Spleen (tissue), 11 donors: ENCODE data around the gene TTC9. TPM values are rescaled to one million over a fixed set of nuclear protein-coding genes. Genes with fewer than 3 reads are reported as not detected.

Experiments
- DNase-seq: peaks from one replicate; pipeline ENCODE4 v3.0.0-alpha.2; 2020
- H3K27ac ChIP-seq, 8 donors: fragments of 200-600 bp; sonication (generic) in 7 of 8; 1 replicate in 4 of 8; 2 replicates in 4 of 8; pipeline versions ENCODE4 v1.5.0 to v1.8.0; 2016 to 2021; ENCODE audit warnings: inconsistent platforms in 4 of 8, mild to moderate bottlenecking in 4 of 8, moderate library complexity in 1 of 8
- H3K27me3 ChIP-seq, 7 donors: fragments of 200-600 bp; sonication (generic) in 6 of 7; replicated peaks in 1 of 7; 1 replicate in 4 of 7; 2 replicates in 3 of 7; pipeline versions ENCODE4 v1.5.0 to v1.8.0; 2016 to 2021; ENCODE audit warnings: inconsistent platforms in 3 of 7, mild to moderate bottlenecking in 1 of 7
- H3K36me3 ChIP-seq, 6 donors: fragments of 200-600 bp; sonication (generic) in 5 of 6; 1 replicate in 4 of 6; 2 replicates in 2 of 6; pipeline versions ENCODE4 v1.5.0 to v1.8.0; 2016 to 2021; ENCODE audit warnings: inconsistent platforms in 2 of 6
- H3K4me1 ChIP-seq, 6 donors: fragments of 200-600 bp; sonication (generic) in 5 of 6; 1 replicate in 3 of 6; 2 replicates in 3 of 6; pipeline versions ENCODE4 v1.5.0 to v1.8.0; 2016 to 2021; ENCODE audit warnings: inconsistent platforms in 3 of 6
- H3K4me3 ChIP-seq, 8 donors: fragments of 200-600 bp; sonication (generic) in 7 of 8; 1 replicate in 4 of 8; 2 replicates in 4 of 8; pipeline versions ENCODE4 v1.5.0 to v1.8.0; 2016 to 2021; ENCODE audit warnings: inconsistent platforms in 4 of 8, mild to moderate bottlenecking in 4 of 8, moderate library complexity in 2 of 8
- H3K9me3 ChIP-seq, 8 donors: fragments of 200-600 bp; sonication (generic) in 7 of 8; 1 replicate in 4 of 8; 2 replicates in 4 of 8; pipeline versions ENCODE4 v1.5.0 to v1.8.0; 2016 to 2021; ENCODE audit warnings: inconsistent platforms in 4 of 8
- POLR2A ChIP-seq, 3 donors: fragments of 450-650 bp; IDR thresholded peaks; one replicate each; pipeline ENCODE4 v1.5.1; 2017; ENCODE audit warnings: antibody characterized with exemption in 3 of 3, mild to moderate bottlenecking in 1 of 3
- POLR2AphosphoS5 ChIP-seq, 3 donors: sonication (generic); formaldehyde crosslinking; IDR thresholded peaks; one replicate each; pipeline ENCODE4 v1.5.1; 2017; ENCODE audit warnings: antibody characterized with exemption in 3 of 3
- WGBS, 5 donors: extraction: QIAGEN DNeasy Blood & Tissue Kit in 3 of 5; methylation state at CpG; one replicate each; pipeline versions ENCODE4 v1.1.5 to v1.1.7; 2013 to 2018; 5-methylcytosine and 5-hydroxymethylcytosine counted together
- intact Hi-C: fragments of 100-400 bp; cut with DNase I; formaldehyde crosslinking; loops from one replicate; pipeline ENCODE4 v1.15.0; 2023; ENCODE audit warnings: low total_unique reads
- polyA plus RNA-seq, 3 donors: library from polyadenylated mRNA; stranded (reverse); fragments of 200-250 nt; gene quantifications; one replicate each; pipeline ENCODE4 v1.2.1, GENCODE V29; 2013
- total RNA-seq, 7 donors: library from RNA; depleted of rRNA in 3 of 7; stranded (reverse); fragments of >200 nt in 3 of 7; fragmentation: NEBNext Ultra II Directional in 4 of 7; extraction: Animal tissue kit (Norgen Biotek cat#: 25700) in 4 of 7; gene quantifications; one replicate each; pipeline versions ENCODE4 v1.1.0 to v1.2.1, GENCODE V29; 2016 to 2021
- TF ChIP-seq, protein P1 (sequence below), 11 experiments: fragments of 200-600 bp in 7 of 11; fragments of 450-650 bp in 4 of 11; sonication (generic) in 4 of 11; IDR thresholded peaks in 8 of 11; conservative IDR thresholded peaks in 3 of 11; 1 replicate in 7 of 11; 2 replicates in 4 of 11; pipeline versions ENCODE4 v1.4.0 to v1.8.0; 2016 to 2021; ENCODE audit warnings: antibody characterized with exemption in 11 of 11, inconsistent platforms in 4 of 11, mild to moderate bottlenecking in 1 of 11
- donor health status: healthy with polysubstance abuse.
- donor health status: DM: no; HTN: no; CAD: no; lungs with moderate emphysema.
- donor health status: DM: no; HTN: no; CAD: no.
- donor health status: Bipolar disorder and iron deficiency.
- donor health status: healthy.
- donor health status: DM: no; HTN: no; CAD: no.
- donor health status: DM: yes; HTN: yes; CAD: no.

The TTC9 gene
- total and polyA plus RNA-seq, 10 donors = 4.6 to 13.2 (median 8.6) TPM

GRCh38 chr14:70713096-70713495 is 71.4 kb downstream of the TTC9 start:
- Histone ChIP-seq H3K27ac (peak overlapping the region in 3 of 8 donors; percentile 31 to 36 (median 35)), H3K36me3 (no peaks in the 10 kb centered on the region), H3K9me3 (no peaks in the 10 kb centered on the region), H3K27me3 (no peaks in the 10 kb centered on the region), H3K4me3 (no peak overlapping the region), H3K4me1 (peaks cover 0 to 23% (median 14%) of the 10 kb centered on the region in 6 donors)
- TF ChIP-seq POLR2A (IDR thresholded peaks at IDR 0.05) = no peak
- TF ChIP-seq, protein P1, sequence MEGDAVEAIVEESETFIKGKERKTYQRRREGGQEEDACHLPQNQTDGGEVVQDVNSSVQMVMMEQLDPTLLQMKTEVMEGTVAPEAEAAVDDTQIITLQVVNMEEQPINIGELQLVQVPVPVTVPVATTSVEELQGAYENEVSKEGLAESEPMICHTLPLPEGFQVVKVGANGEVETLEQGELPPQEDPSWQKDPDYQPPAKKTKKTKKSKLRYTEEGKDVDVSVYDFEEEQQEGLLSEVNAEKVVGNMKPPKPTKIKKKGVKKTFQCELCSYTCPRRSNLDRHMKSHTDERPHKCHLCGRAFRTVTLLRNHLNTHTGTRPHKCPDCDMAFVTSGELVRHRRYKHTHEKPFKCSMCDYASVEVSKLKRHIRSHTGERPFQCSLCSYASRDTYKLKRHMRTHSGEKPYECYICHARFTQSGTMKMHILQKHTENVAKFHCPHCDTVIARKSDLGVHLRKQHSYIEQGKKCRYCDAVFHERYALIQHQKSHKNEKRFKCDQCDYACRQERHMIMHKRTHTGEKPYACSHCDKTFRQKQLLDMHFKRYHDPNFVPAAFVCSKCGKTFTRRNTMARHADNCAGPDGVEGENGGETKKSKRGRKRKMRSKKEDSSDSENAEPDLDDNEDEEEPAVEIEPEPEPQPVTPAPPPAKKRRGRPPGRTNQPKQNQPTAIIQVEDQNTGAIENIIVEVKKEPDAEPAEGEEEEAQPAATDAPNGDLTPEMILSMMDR (IDR thresholded peaks at IDR 0.05 in 8 of 11, conservative IDR thresholded peaks at IDR 0.05 in 3 of 11) = no peak
- TF ChIP-seq POLR2AphosphoS5 (IDR thresholded peaks at IDR 0.05) = no peak
- no peak for DNase-seq
- 76 to 96% (median 90%) methylated on average over 4 of the region's 4 CpGs for WGBS, 5 donors
- intact Hi-C loops = loop anchor here (5.0 kb wide), 1 partner anchor 91 kb away; no protein-coding TSS in a partner anchor

- no peak for DNase-seq
- no peaks in the 10 kb centered on the region for H3K9me3 ChIP-seq
- H3K4me1 ChIP-seq = peaks cover 0 to 23% (median 14%) of the 10 kb centered on the region in 6 donors
- no peak for TF ChIP-seq POLR2A (IDR thresholded peaks at IDR 0.05)
- TF ChIP-seq POLR2AphosphoS5 (IDR thresholded peaks at IDR 0.05) = no peak
- TF ChIP-seq, protein P1 (IDR thresholded peaks at IDR 0.05 in 8 of 11, conservative IDR thresholded peaks at IDR 0.05 in 3 of 11) = no peak
- 48 to 74% (median 56%) methylated on average over 3 of the region's 3 CpGs for WGBS, 5 donors
- no peak overlapping the region for H3K4me3 ChIP-seq
- H3K36me3 ChIP-seq = no peaks in the 10 kb centered on the region
- no peaks in the 10 kb centered on the region for H3K27me3 ChIP-seq
- H3K27ac ChIP-seq = peak overlapping the region in 4 of 8 donors; percentile 31 to 36 (median 36)
- intact Hi-C loops = loop anchor here (5.0 kb wide), 1 partner anchor 91 kb away; no protein-coding TSS in a partner anchor
Observed at GRCh38 chr14:70713511-70713916, 71.8 kb downstream of the TTC9 start.

DNA sequence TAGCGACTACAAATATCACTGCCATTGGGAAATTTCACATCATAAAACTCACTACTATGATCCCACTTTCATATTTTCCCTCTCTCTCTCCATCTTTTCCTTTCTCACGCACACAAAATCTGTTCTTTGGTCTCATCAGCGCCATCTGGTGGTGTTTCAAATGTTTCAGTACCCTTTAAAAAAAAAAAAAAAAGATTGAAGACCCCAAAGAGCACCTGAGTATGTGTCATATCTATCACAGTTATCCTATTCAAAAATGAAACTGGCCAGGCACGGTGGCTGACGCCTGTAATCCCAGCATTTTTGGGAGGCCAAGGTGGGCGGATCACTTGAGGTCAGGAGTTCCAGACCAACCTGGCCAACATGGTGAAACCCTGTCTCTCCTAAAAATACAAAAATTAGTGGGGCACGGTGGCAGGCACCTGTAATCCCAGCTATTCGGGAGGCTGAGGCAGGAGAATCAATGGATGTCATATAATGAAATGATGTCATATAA is 72.4 kb downstream of the TTC9 start:
- Histone ChIP-seq H3K4me1 (peaks cover 0 to 23% (median 14%) of the 10 kb centered on the region in 6 donors), H3K9me3 (no peaks in the 10 kb centered on the region), H3K27ac (peak overlapping the region in 1 of 8 donors; percentile 31), H3K36me3 (no peaks in the 10 kb centered on the region), H3K27me3 (no peaks in the 10 kb centered on the region), H3K4me3 (no peak overlapping the region)
- intact Hi-C loops = loop anchor here (5.0 kb wide), 1 partner anchor 92 kb away; no protein-coding TSS in a partner anchor
- no peak for DNase-seq
- 16 to 23% (median 19%) methylated on average over 8 of the region's 8 CpGs for WGBS, 5 donors
- TF ChIP-seq, protein P1 (IDR thresholded peaks at IDR 0.05 in 8 of 11, conservative IDR thresholded peaks at IDR 0.05 in 3 of 11) = peak; percentile 26 to 88 (median 60)
- TF ChIP-seq POLR2A (IDR thresholded peaks at IDR 0.05) = no peak
- no peak for TF ChIP-seq POLR2AphosphoS5 (IDR thresholded peaks at IDR 0.05)

DNA sequence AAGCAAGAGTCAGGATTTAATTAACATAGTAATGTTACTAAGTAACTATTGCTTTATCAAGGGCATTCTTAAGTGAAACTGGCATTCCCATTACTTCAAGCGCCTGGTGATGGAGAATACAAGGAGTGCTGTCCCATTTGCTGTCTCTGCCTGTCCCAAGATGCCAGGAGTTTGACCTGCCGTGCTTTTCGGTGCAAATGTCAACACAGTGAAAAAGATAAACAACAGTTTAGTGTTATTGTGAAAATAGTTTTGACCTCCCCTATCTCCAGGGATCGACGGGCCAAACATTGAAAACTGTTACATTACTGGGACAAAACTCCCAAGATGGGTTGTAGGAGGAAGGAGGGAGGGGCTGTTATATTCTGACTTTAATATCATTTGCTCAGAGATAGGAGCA is 74.8 kb downstream of the TTC9 start:
- Histone ChIP-seq H3K9me3 (no peaks in the 10 kb centered on the region), H3K36me3 (no peaks in the 10 kb centered on the region), H3K27ac (no peak overlapping the region), H3K27me3 (no peaks in the 10 kb centered on the region), H3K4me1 (peaks cover 0 to 17% (median 14%) of the 10 kb centered on the region in 6 donors), H3K4me3 (no peak overlapping the region)
- 70 to 84% (median 79%) methylated on average over 5 of the region's 5 CpGs for WGBS, 5 donors
- no peak for DNase-seq
- TF ChIP-seq POLR2A (IDR thresholded peaks at IDR 0.05) (no peak), POLR2AphosphoS5 (IDR thresholded peaks at IDR 0.05) (no peak)
- TF ChIP-seq, protein P1 (IDR thresholded peaks at IDR 0.05 in 8 of 11, conservative IDR thresholded peaks at IDR 0.05 in 3 of 11) = no peak
- intact Hi-C loops = no loop called here
